ENCODE measurements around the gene OGT. TPM values are rescaled to one million over a fixed set of nuclear protein-coding genes. Genes with fewer than 3 reads are reported as not detected.
A peak's percentile ranks its signal among the peaks of the same experiment; 100 is the strongest.
"Not testable (repeated sequence)": the region's sequence is repeated elsewhere in the genome, so short reads cannot be mapped to it uniquely, and the experiment has no call there.

The OGT gene
- total RNA-seq, 1 donor from 2014 or later, result 117 TPM

DNA sequence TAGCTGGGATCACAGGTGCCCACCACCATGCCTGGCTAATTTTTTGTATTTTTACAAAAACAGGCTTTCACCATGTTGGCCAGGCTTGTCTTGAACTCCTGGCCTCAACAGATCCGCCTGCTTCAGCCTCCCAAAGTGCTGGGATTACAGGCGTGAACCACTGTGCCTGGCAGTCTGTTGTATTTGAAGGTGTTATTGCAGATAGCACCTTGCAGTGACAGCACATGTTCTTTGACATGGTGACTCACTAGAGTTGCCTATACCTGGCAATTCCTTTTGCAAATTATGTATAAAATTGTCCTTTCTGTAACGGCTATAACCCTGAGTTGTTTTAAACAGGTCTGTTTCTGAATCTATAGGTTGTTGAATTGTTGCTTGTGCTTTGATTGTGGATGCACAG is 7.9 kb downstream of the OGT start:
- no peak for DNase-seq (ENCODE audit: low read depth)

DNA sequence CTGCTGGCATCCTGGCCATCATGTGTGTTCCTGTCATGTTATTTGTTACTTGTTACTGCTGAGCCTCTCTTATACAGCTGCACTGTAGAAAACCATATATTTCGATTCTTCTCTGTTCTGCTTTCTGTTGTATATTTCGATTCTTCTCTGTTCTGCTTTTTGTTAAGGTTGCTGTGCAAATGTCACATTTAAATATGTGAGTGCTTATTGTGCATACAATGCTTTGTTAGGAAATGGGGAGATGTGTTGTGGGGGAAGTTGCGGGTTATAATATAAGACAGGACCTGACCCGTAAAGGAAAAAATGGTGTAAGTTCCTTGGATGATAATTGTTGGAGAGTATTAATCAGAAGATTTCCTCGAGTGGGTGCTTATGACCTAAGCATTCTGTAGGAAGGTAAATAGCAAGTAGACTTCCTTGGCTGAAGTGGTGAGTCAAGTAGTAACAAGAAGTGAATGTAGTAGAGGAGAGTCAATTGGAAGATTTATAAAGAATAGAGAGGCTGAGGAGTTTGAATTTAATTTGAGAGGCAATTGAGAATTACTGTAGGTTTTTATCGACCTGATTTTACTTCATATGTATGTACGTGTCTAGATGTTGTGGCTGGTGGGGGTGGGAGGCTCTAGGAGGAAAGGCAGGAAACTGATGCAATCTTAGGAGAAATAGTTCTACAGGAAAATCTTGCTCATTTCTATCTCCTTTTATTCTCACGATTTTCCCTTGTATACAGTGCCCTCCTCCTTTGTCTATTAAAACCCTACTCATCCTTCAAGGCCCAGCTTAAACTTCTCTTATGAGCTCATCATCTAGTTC is 8.5 kb downstream of the OGT start:
- no peak for DNase-seq (ENCODE audit: low read depth)

GRCh38 chrX:71542411-71542810 is 9.5 kb downstream of the OGT start:
- DNase-seq (ENCODE audit: low read depth), result no peak

DNA sequence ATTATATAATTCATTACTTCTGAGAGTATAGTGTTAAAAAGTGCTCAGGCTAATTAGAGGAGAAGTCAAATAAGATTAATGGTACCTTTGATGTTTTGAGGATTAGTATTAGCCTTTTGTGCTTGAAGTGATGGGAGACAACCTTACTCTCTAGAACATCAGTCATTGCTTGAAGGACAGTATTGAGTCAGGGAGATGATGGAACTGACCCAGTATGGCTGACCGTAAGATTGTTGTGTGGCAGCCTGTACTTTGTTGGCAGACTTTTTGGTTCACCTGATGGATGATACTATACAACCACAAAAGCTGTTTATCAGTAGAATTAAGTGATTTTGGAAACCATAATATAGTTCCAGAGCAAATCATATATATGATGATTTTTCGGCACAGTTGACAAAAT is 9.9 kb downstream of the OGT start:
- DNase-seq (ENCODE audit: low read depth), result no peak

GRCh38 chrX:71543316-71543715 is 10.4 kb downstream of the OGT start:
- DNase-seq (ENCODE audit: low read depth), result peak; percentile 91

DNA sequence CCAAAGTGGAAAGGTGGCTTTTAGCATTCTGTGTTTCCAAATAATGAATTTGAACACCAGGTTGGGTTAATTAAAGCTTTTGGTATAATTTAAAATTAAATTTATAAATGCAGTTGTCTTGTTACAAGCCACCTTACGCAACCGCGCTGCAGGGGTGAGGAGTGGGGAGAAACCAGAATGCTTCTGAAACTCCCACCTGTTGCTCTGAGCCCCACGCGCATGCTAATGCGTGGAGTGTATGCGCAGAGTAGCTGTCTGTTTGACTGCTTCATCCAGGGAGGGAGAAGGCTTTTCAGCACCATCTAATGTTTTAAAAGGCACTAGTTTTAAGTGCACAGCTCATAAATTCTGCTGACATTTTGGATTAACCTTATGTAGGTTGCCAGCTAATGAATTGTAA is 12.5 kb downstream of the OGT start:
- DNase-seq (ENCODE audit: low read depth), result no peak

DNA sequence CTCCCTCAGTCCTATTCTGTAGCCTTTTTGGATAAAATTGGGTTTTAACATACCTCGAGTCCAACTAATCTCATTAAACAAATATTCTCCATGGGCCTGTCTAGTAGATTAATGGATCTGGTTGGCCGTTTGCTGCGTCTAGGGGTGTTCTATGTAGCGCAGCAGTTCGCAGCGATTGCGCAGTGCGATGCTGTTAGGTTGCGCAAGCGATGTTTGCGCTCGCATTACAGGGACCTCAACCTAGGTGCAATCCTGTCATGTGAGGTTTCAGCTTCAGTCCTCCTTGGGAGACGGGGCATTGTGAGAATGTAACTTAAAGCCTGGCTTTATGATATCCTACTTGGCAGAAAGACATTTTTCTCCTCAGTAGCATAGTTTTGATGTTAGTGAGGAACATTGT is 14.0 kb downstream of the OGT start:
- DNase-seq (ENCODE audit: low read depth), result no peak

DNA sequence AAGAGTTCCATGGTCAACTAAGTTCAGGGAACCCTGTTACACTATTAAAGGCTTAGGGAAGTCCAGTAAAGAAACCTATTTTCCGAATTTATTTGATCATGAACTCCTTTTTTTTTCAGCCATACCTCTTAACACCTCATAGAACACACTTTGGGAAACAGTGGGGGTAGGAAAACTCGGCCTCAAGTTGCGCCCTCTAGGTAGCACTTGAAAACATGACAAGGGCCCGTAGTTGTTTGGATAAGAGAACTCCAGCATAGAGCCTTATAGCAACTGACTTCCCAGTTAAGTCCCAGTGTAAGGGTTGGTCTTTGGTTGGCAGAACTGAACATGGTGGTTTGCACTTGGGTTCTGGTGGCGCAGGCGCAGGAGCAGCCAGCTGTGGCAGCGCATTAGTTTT is 14.4 kb downstream of the OGT start:
- DNase-seq (ENCODE audit: low read depth), result no peak

DNA sequence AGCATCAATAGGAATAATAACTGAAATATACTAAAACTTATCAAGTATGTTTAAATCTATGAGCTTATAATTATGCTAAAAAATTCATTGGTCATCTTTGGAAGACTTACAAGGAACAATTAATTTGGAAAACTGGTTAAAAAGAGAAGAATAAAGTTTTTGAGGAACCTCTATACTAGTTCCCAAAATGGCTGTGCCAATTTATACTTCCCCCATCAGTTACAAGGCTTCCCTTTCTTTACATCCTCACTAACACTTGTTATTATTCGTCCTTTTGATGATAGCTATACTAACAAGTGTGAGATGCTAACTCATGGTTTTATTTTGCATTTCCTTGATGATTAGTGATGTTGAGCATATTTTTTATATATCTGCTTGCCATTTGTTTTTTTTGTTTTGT is 17.1 kb downstream of the OGT start:
- DNase-seq (ENCODE audit: low read depth), result no peak

- DNase-seq (ENCODE audit: low read depth), result no peak
Observed at GRCh38 chrX:71550578-71550977, 17.7 kb downstream of the OGT start.

DNA sequence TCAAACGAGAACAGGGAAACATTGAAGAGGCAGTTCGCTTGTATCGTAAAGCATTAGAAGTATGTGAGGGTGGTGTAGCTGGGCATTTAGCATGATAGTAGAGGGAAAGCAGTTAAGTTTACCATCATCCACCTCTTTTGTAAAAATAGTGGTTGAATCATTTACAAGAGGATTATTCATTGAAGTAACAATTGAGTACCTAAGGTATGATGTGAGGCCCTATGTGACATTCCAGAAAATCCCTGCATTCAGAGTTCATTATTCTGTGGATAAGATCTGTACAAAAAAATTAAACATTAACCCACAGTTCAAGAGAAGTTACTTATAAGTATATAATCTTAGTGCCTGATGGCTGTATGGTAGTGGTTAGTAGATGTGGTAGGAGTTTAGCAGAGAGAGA is 23.1 kb downstream of the OGT start:
- peak; percentile 96 for DNase-seq (ENCODE audit: low read depth)

GRCh38 chrX:71558920-71559319 is 26.0 kb downstream of the OGT start:
- no peak for DNase-seq (ENCODE audit: low read depth)

DNA sequence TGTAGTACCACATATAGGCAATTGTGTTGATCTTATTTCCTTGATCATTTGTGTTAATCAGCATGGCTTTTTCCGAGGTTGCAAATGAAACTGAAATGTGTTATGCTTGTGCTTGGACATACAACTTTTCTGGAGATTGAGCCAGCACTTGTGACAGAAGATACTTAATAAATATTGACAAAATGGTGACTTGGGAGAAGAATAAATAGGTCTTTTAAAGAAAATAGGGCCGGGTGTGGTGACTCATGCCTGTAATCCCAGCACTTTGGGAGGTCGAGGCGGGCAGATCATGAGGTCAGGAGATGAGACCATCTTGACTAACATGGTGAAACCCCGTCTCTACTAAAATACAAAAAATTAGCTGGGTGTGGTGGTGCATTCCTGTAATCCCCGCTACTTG is 26.9 kb downstream of the OGT start:
- DNase-seq (ENCODE audit: low read depth), result not testable (repeated sequence)

DNA sequence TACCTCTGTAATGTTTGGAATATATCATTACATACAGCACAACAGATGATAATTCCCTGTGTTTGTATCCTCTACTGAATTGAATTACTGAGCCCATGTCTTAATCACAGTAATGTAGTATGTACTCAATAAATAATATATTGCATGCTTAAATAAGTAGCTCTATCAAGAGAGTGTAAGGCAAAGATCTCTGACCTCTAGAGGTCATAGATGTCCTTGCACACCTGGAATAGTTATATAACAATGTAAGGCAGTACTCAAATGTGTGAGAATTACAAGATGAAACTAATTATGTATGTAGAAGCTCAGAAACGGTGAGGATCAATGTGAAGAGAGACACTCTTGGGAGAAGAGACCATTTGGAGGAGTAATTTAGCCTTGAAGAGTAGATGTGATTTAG is 31.0 kb downstream of the OGT start:
- DNase-seq (ENCODE audit: low read depth), result no peak

DNA sequence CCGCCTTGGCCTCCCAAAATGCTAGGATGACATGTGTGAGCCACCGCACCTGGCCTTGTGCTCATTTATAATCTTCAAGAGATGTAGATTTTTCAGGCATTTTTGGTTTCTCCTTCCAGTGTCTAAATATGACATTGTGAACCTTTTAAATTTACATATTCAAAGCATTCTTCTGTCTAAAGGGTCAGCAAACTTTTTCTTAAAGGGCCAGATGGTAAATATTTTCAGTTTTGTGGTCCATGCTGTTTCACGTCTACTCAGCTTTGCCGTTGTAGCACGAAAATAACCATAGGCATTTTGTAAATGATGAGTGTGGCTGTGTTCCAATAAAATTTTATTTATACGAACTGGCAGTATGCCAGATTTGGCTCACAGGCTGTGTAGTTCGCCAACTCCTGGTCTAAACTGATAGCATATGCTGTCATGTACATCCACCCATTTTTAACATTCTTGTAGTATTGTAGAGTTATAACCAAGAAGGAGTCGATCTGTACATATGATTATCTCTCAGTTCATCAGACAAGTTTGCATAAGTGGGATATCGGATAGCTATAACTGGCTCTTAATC is 32.7 kb downstream of the OGT start:
- no peak for DNase-seq (ENCODE audit: low read depth)

GRCh38 chrX:71571390-71571789 is 38.5 kb downstream of the OGT start:
- not testable (repeated sequence) for DNase-seq (ENCODE audit: low read depth)

DNA sequence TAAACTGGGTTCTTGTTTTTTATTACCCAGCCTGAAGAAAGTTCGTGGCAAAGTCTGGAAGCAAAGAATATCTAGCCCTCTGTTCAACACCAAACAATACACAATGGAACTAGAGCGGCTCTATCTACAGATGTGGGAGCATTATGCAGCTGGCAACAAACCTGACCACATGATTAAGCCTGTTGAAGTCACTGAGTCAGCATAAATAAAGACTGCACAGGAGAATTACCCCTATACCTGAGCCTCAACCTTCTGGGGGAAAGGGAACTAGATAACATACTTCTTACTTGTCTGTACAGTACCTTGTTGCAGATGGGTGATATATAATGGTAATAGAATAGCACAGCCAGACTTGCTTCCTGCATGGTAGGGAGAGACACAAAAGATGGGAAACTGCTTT is 40.7 kb downstream of the OGT start:
- no peak for DNase-seq (ENCODE audit: low read depth)

DNA sequence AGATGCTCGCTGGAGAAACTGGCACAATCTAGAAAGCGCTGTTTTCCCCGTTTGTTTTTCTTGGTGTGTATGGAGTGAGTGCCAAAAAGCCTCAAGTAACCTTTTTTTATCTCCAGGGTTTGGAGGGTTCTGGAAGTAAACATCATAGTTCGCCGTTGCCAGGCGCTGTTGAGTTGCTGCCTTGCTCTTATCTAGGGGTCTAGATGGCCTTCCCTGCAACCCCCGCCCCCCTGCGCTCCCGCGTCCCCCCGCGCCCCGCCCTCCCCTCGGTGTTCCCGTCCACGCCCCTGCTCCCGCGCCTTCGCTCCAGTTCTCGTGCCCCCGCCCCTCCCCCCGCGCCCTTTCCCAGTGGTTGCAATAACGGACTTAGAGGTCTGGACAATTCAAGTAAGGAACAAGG is 44.8 kb downstream of the OGT start:
- no peak for DNase-seq (ENCODE audit: low read depth)

- no peak for DNase-seq (ENCODE audit: low read depth)
Observed at GRCh38 chrX:71578253-71579135, 45.6 kb downstream of the OGT start, which contains the start of gene GCNA. Gene GCNA, plus strand, starts transcription at chrX:71578437. Its CDS starts 2,385 bp downstream, at chrX:71580822.

DNA sequence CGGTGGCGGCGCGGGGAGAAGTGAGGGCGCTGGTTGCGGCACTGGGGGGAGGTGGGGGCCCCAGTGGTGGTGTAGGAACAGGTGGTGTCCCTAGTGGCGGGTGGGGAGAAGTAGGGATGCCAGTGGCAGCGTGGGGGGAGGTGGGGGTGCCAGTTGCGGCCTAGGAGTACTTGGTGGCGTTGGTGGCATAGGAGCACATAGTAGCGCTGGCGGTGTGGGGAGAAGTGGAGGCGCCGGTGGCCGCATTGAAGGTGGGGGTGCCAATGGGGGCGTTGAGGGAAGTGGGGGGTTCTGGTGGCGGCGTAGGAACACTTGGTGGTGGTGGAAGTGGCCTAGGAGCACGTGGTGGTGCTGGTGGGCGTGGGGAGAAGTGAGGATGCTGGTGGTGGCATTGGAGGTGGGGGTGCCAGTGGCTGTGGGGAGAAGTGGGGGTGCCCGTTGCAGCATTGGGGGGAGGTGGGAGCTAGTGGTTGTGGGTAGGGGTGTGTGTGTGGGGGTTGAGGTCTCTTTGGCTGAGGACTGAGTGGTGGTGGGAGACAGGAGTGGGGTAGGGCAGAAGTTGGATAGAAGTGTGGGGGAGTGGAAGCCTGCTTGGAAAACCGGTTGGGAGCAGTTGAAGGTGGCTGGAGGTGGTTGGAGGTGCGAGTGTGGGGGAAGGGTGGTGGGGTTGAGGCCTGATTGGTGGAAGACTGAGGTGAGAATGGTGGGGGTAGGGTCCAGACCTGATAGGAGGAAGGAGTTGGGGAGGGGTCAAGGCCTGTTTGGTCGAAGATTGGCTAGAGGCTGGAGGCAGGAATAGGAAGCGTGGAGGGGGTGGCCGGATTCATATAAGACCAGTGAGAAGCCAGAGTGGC is 46.5 kb downstream of the OGT start:
- DNase-seq (ENCODE audit: low read depth), result no peak

- DNase-seq (ENCODE audit: low read depth), result no peak
Observed at GRCh38 chrX:71579990-71580380, 47.1 kb downstream of the OGT start.

DNA sequence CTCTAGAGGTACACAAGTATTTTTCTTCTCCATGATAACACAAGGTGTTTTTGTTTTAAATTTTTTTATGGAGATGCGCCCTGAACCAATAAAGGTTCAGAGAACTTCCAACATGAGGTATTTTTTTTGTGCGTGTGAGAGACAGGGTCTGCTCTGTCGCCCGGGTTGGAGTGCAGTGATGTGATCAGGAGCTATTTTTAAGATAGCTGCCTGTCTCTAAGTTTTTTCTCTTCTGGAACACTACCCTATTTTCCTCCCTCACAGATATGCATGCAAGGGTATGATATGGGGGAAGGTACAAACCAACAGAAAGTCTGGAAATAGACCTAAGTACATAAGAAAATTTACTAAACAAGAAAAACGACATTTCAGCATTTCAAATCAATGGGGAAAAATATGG is 48.3 kb downstream of the OGT start:
- no peak for DNase-seq (ENCODE audit: low read depth)
